HEK293 (cell line): ENCODE results near the gene EVC2.

ENCODE experiments used
- CTCF ChIP-seq: fragments of 450-650 bp; formaldehyde crosslinking; IDR thresholded peaks from 2 replicates; pipeline ENCODE4 v1.5.1; 2016; ENCODE audit warnings: missing biosample characterization, missing genetic modification characterization
- SP2 ChIP-seq: fragments of 450-650 bp; formaldehyde crosslinking; IDR thresholded peaks from 2 replicates; pipeline ENCODE4 v1.5.1; 2016; ENCODE audit warnings: missing biosample characterization, missing genetic modification characterization
- ZBTB1 ChIP-seq: fragments of 450-650 bp; formaldehyde crosslinking; IDR thresholded peaks from 2 replicates; pipeline ENCODE4 v1.5.1; 2016; ENCODE audit warnings: missing biosample characterization, missing genetic modification characterization
- TF ChIP-seq, protein P1 (sequence below): fragments of 450-650 bp; formaldehyde crosslinking; IDR thresholded peaks from 2 replicates; pipeline ENCODE4 v1.5.1; 2016; ENCODE audit warnings: missing biosample characterization, missing genetic modification characterization

- TF ChIP-seq, protein P1, sequence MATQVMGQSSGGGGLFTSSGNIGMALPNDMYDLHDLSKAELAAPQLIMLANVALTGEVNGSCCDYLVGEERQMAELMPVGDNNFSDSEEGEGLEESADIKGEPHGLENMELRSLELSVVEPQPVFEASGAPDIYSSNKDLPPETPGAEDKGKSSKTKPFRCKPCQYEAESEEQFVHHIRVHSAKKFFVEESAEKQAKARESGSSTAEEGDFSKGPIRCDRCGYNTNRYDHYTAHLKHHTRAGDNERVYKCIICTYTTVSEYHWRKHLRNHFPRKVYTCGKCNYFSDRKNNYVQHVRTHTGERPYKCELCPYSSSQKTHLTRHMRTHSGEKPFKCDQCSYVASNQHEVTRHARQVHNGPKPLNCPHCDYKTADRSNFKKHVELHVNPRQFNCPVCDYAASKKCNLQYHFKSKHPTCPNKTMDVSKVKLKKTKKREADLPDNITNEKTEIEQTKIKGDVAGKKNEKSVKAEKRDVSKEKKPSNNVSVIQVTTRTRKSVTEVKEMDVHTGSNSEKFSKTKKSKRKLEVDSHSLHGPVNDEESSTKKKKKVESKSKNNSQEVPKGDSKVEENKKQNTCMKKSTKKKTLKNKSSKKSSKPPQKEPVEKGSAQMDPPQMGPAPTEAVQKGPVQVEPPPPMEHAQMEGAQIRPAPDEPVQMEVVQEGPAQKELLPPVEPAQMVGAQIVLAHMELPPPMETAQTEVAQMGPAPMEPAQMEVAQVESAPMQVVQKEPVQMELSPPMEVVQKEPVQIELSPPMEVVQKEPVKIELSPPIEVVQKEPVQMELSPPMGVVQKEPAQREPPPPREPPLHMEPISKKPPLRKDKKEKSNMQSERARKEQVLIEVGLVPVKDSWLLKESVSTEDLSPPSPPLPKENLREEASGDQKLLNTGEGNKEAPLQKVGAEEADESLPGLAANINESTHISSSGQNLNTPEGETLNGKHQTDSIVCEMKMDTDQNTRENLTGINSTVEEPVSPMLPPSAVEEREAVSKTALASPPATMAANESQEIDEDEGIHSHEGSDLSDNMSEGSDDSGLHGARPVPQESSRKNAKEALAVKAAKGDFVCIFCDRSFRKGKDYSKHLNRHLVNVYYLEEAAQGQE (tag by site-specific recombination), result no peak
- no peak for TF ChIP-seq CTCF (tag by site-specific recombination)
- TF ChIP-seq SP2 (tag by site-specific recombination), result no peak
- no peak for TF ChIP-seq ZBTB1 (tag by site-specific recombination)
Observed at GRCh38 chr4:5528031-5528436, 180.3 kb downstream of the EVC2 start.
